HG03469 (cell line): ENCODE measurements around the gene LGR4.

ENCODE experiments used
- ATAC-seq: cut with Tn5 transposase; IDR thresholded peaks from one replicate; pipeline ENCODE4 v1.9.1; 2021; ENCODE audit warnings: mild to moderate bottlenecking, moderate library complexity, moderate number of reproducible peaks; ENCODE audit not compliant: unreplicated experiment

LGR4 gene

DNA sequence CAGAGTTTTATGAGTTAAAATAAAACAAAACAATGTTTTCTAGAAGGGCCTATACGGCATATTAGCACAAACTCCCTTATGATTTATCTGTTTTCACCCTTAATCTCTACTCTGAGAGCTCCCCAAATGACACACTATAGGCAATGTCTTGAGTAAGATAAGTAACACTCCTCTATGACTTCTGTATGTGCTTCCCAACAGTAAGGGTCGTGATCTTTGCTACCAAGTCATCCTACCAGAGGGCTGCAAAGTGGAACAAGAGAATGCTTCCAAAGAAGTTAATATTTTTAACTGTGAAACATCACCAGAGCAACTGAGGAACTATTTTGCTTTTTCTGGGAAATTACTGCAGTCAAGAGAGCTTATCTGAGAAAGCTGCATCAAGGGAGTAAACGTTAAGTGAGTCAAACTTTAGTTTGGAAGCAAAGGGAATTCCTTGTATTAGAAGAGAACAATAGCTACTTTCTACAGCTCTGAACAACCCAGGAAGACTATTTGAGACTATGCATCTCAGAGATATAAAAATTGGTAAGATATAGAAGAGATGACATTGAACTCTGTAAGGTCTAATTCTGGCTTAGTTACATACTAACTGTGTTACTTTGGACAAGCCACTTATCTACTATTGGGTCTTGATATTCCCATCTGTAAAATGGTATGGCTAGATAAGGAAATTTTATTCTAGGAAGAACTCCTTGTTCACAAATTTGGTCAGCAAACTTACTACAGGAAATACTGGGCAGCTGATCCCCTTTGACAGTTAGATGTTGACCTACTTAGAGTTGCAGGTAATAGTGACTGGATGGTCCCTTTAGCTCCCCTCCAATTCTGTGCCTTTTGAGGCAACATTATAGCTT lies 65.9 kb downstream of the LGR4 start:
- ATAC-seq, result no peak

DNA sequence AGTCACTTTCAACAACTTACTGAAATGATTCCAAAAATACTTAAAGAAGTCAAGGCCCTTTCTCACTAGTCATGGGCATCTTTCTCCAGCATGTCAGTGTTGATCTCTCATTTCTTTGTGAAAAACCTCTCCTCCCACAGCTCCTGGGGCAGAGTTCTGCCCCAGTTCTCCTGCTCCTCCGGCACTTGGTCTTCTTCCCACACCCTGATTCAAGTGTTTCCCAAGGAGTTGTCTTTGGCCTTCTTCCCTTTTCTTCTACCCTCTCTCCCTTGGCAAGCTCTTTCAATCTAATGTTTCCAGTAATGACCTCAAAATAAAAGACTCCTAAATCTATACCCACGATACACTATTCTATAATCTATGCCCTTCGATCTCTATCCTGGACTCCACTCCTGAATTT lies 67.5 kb downstream of the LGR4 start:
- no peak for ATAC-seq

GRCh38 chr11:27404427-27404826 lies 68.2 kb downstream of the LGR4 start:
- ATAC-seq, result no peak

GRCh38 chr11:27403195-27403594 lies 69.4 kb downstream of the LGR4 start:
- no peak for ATAC-seq

GRCh38 chr11:27402450-27402849 lies 70.1 kb downstream of the LGR4 start:
- ATAC-seq, result no peak

- ATAC-seq, result no peak
Observed at GRCh38 chr11:27401833-27402316, 70.7 kb downstream of the LGR4 start.

GRCh38 chr11:27401280-27401832 lies 71.2 kb downstream of the LGR4 start:
- ATAC-seq, result no peak

GRCh38 chr11:27398400-27398770 lies 74.2 kb downstream of the LGR4 start:
- ATAC-seq, result no peak

DNA sequence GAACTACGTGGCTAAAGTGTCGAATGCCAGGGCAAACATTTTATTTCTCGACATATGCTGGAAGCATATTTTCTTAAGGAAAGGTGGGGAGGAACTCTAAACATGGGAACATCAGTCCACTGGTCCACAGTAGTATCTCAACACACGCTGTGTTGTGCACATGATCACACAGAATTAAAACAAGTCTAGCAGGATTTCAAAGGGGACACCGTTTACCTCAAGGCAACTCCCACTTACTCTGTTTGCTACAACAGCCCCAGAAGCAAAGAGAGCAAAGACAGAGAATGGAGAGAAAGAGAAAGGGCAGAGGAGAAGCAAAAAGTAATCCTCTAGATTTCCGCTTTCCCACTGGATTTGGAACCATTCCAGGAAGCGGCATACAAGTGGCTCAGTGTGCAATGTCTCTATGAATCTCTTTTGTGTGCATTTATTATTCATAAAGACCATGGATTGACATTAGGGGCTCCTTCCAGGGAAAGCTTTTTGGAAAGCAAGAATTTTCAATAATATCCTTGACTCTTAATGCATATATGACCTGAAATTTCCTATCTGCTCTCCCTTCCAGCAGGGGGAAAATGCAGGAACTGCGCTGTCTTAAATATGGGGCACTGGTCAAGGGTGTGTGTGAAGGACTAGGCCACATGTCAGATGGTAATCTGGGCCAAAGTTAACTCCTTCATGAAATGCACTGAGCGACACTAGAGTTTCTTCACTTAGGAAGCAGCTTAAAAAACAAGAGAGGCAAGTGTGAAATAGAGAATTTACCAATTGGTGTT lies 74.8 kb downstream of the LGR4 start:
- ATAC-seq, result no peak

DNA sequence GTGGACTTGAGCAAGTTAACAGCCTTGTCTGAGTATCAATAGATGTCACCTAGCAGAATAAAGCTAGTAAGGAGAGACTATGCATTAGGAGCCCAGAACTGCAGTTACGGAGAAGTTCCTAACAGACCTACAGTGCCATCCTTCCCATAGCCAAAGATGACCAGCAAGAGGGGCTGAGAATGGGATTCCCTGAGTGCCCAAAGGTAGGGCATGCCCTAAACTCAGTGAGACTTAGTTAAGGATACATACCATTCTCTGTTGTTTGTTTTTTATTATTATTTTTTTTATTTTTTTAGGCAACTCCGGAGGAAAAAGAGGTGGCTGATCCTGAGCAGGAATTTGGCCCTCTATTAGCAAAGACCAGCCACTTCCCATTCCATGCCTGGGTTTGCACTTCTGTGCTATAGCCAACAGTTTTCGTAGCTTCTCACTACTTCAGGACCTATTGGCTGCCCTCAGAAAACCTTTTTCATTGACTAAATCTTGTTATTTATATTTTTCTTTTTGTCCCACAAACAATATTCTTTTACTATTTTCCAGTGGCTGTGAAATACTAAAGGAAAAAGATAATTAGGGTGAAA lies 76.2 kb downstream of the LGR4 start:
- ATAC-seq, result no peak

DNA sequence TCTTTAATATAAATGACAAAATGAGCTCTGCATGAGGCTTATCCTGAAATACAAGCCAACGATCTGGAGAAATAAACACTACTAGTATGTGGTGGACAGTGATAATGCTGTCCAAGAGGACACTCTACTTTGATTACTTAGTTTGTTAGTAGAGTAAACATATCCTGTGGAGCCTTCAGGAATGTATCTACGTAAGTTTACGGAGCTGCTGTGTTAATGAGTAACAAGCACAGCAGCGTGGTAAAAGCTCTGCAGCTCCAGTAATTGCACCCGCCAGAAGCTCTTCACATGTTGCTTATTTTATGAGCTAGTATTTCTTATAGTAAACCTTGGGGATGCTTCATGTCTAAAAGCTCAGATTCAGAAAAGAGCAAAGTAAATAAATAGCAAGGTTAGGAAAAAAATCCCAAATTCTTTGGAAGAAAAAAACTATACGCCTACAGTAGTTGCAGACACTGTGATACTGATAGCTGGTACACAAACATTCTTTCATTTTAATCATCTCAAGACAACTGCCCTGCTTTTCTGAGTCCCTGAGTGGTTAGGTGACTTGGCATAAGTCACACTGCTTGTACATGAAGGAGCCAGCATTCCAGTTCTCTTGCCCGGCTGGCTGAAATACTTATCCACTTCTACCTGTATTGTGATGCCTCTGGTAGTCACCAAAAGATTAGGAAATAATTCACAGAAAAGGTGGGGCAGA lies 76.9 kb downstream of the LGR4 start:
- ATAC-seq, result no peak

DNA sequence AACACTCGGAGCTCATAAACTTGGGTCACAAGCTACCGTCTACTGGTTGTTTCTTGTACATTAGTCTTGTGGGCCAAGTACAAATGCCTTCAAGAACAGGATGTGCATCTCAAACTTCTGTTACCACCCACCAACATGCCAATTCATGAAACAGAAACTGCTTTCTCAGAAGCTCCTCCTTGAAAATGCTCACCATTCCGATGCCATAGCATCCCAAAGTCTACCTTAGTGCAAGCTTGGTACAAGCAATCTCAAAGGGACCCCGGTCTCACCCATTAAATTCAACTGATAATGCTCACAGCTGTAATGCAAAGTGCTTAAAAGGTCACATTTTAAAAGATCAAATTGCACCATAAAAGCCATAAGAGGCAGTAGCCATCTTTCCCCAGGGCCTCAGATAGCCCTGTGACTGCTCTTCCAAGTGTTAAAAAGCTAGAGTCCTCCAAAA lies 77.8 kb downstream of the LGR4 start:
- no peak for ATAC-seq

DNA sequence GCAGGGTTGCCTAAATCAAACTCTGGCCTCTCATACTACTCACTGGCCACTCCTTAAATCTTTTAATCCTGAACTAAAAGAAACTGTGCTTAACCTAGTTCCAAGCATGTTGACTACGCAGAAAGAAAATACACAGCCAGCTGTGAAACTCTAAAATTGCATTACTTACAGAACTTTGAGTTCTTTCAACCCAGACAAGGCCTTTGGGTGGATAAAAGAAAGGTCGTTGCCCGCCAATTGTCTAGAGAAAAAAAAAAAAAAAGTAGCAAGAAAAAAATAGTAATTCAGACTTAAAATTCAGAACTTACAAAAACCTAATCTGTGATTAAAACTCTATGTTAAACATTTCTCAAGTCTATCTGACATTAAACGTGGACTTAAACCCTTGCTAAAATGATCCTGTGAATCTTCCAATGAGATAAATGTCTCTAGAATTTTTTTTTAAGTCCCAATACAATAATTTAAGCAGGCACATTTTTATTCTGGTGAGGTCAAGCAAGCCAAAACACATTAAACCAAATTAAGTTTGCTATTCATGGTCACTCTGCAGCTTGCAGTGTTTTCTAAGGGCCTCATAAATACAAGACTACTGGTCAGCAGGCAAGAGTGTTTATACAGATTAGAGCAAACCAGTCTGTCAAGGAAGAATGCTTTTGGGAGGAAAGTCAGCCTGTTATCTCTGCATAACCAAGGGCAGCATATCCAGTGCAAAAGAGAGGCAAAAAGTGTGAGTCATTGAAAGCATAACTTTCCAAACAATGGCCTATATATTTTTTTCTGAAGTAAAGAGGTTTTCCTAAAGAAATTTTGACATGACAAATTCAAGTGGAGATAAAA lies 80.1 kb downstream of the LGR4 start:
- ATAC-seq, result no peak

- ATAC-seq, result no peak
Observed at GRCh38 chr11:27391331-27392015, 81.1 kb downstream of the LGR4 start.

DNA sequence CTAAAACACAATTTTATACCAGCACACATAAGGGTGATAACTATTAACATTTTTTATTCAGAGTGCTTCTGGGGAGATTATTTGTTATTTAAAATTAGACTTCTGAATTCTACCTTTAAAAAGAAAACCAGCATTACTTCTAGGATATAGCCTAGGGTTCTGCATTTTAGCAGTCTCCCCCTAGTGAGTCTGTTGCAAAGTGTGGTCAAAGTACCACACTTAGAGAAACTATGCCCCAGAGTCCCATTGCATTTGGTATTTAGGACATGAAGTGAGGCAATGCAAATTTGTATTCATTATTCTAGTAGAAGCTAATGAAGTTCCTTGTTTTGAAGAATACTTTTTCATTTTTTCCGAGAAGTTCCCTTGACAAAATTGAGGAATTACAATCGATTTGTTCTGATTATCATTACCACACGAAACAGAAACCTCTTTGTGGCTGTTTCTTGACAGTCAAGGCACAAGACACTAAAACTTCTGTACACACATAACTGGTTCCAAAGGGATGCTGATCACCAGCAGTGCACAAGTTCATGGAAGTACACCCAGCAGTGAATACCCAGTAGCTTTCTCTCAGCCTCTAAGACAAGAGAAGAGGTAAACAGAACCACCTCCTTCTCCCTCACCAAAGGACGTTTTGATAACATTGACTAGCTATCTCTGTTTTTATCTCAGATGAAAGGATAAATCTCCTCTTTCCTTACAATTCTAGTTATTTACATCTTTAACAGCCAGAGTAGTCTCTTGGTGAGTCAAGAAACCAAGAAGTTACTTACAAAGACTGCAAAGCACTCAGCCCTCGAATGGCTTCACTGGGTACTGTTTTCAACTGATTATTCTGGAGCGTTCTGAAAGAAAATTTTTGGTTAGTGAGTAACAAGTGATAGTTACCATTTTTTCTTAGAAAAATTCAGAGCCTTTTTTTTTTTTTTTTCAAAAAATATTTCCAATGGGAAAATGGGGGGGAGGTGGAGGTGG lies 82.0 kb downstream of the LGR4 start:
- ATAC-seq, result no peak

- no peak for ATAC-seq
Observed at GRCh38 chr11:27388869-27389268, 83.7 kb downstream of the LGR4 start.

GRCh38 chr11:27388001-27388400 lies 84.6 kb downstream of the LGR4 start:
- ATAC-seq, result no peak

- ATAC-seq, result no peak
Observed at GRCh38 chr11:27387362-27387761, 85.2 kb downstream of the LGR4 start.
